NB4 (cell line): ENCODE data around the gene MBOAT2.

Experiments
- POLR2A ChIP-seq: IDR thresholded peaks from 2 replicates; pipeline ENCODE4 v1.6.1; 2011; ENCODE audit warnings: mild to moderate bottlenecking; ENCODE audit not compliant: insufficient read length; ENCODE audit errors: extremely low read depth
- TF ChIP-seq, protein P1 (sequence below): IDR thresholded peaks from 2 replicates; pipeline ENCODE4 v1.6.1; 2011; ENCODE audit warnings: low read depth, low read length

DNA sequence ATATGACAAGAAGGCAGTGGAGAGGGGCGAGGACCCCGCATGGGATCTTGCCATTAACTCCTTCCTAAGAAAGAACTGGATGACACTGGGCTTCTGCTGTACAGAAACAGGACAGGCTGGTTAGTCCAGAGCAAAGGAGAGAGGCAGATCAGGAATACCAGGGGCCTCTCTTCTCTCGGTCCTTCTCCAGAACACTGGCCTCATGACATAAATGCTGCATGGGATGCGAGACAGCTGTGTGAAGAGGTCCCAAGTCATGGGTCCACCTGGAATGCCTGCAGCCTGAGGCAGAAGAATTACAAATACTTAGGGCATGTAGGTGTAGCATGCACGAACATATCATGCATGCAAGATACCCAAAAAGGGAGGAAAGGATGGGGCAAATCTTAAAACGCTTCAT is 9.1 kb downstream of the MBOAT2 start:
- no peak for TF ChIP-seq POLR2A
- TF ChIP-seq, protein P1, sequence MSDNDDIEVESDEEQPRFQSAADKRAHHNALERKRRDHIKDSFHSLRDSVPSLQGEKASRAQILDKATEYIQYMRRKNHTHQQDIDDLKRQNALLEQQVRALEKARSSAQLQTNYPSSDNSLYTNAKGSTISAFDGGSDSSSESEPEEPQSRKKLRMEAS, result no peak
